Measurements from ENCODE around the gene CCDC12.

Gene CCDC12

GRCh38 chr3:46910166-46910760 is 66.3 kb downstream of the CCDC12 start:
- no peak for DNase-seq (ENCODE audit: low read depth)
- H3K4me3 ChIP-seq (ENCODE audit: low read length): no peak overlapping the region
- no peak for TF ChIP-seq CTCF (IDR thresholded peaks at IDR 0.05; ENCODE audit: insufficient read depth, low read depth, low read length, missing control alignments)

GRCh38 chr3:46909535-46910161 is 66.9 kb downstream of the CCDC12 start:
- peak; percentile 80 for TF ChIP-seq CTCF (IDR thresholded peaks at IDR 0.05; ENCODE audit: insufficient read depth, low read depth, low read length, missing control alignments)
- no peak overlapping the region for H3K4me3 ChIP-seq (ENCODE audit: low read length)
- peak; percentile 75 for DNase-seq (ENCODE audit: low read depth)

GRCh38 chr3:46908986-46909534 is 67.5 kb downstream of the CCDC12 start:
- H3K4me3 ChIP-seq (ENCODE audit: low read length): no peak overlapping the region
- no peak for DNase-seq (ENCODE audit: low read depth)
- TF ChIP-seq CTCF (IDR thresholded peaks at IDR 0.05; ENCODE audit: insufficient read depth, low read depth, low read length, missing control alignments): no peak

DNA sequence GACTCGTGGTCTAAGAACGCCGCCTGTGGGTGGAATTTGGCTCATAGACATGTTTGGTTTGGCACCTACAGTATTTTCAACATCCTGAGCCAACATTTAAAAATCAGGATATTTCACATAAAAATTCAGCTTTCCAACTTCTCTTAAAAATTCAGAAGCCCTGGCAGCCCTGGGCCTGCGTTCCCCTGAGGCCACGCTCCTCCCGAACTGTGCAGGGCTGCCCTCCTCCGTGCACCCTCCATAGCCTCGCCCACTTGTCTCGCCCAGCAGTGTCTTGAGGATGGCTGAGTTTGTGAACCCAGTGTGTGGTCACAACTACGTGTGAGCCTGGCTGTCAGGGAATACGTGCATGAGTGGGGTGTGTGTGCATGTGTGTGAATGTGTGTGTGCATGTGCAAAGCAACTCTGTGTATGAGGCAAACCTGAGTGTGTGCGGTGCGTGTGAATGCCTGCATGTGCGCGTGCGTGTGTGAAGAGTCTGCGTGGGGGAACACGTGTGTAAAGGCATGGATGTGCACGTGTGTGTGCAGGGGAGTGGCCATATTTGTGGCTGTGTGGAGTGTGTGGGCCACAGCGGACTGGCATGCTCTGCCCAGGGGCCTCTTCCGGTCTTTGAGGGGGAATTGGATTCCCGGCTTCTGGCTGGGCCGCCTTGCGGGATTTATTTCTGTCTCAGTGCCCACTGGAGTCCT is 68.1 kb downstream of the CCDC12 start:
- peak; percentile 45 for DNase-seq (ENCODE audit: low read depth)
- peak; percentile 47 for TF ChIP-seq CTCF (IDR thresholded peaks at IDR 0.05; ENCODE audit: insufficient read depth, low read depth, low read length, missing control alignments)
- no peak overlapping the region for H3K4me3 ChIP-seq (ENCODE audit: low read length)

DNA sequence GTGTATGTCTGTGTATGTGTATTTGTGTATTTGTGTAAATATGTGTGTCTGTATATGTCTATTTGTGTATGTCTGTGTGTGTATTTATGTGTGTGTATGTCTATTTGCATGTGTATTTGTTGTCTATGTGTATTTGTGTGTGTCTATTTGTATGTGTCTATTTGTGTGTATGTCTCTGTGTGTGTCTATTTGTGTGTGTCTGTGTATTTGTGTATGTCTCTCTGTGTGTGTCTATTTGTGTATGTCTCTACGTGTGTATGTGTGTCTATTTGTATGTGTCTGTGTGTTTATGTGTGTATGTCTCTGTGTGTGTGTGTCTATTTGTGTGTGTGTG is 68.6 kb downstream of the CCDC12 start:
- no peak for TF ChIP-seq CTCF (IDR thresholded peaks at IDR 0.05; ENCODE audit: insufficient read depth, low read depth, low read length, missing control alignments)
- DNase-seq (ENCODE audit: low read depth): no peak
- no peak overlapping the region for H3K4me3 ChIP-seq (ENCODE audit: low read length)

- DNase-seq (ENCODE audit: low read depth): no peak
- no peak for TF ChIP-seq CTCF (IDR thresholded peaks at IDR 0.05; ENCODE audit: insufficient read depth, low read depth, low read length, missing control alignments)
- H3K4me3 ChIP-seq (ENCODE audit: low read length): no peak overlapping the region
Observed at GRCh38 chr3:46907271-46907670, 69.3 kb downstream of the CCDC12 start.
